Loucy (cell line): ENCODE data around the gene COL21A1.

ENCODE experiments used
- CTCF ChIP-seq: fragments of 200-600 bp; sonication (generic); conservative IDR thresholded peaks from 2 replicates; pipeline ENCODE4 v1.5.1; 2014; ENCODE audit warnings: mild to moderate bottlenecking, antibody characterized with exemption, low read length
- EZH2phosphoT487 ChIP-seq: fragments of 200-600 bp; IDR thresholded peaks from 2 replicates; pipeline ENCODE4 v1.6.1; 2018; ENCODE audit warnings: antibody characterized with exemption, mild to moderate bottlenecking, moderate library complexity, borderline replicate concordance

GRCh38 chr6:56023829-56024228 lies 223.6 kb downstream of the COL21A1 start:
- TF ChIP-seq CTCF (no peak), EZH2phosphoT487 (no peak)
